ENCODE data around the gene HAPLN1.
A peak's percentile ranks its signal among the peaks of the same experiment; 100 is the strongest.

HAPLN1 gene

DNA sequence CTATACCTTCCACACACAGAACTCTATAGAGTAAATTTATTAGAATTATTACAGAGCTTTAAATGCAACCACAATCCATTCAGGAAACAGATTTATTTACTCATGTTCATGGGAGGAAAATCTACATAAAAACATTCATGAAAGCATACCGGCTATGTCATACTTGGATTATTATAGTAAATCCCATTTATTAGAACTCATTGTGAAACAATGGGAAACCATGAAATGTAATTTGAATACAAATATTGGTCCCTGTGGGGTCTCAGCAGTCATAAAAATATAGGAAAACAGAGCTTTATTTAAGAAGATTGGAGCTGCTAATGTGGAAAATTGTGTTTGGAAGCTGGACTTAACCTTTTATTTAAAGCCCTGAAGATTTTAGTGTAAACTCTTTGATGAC, 80.7 kb downstream of the HAPLN1 start:
- no peak for DNase-seq (ENCODE audit: low read depth)
- no peaks in the 10 kb centered on the region for H3K9me3 ChIP-seq (ENCODE audit: control insufficient read depth, low read length)
- H3K27me3 ChIP-seq (replicated peaks; ENCODE audit: control insufficient read depth, insufficient read depth, low read length): no peaks in the 10 kb centered on the region
- peaks cover 8% of the 10 kb centered on the region for H3K4me1 ChIP-seq (ENCODE audit: control insufficient read depth, insufficient read depth, low read length)
- H3K9ac ChIP-seq (ENCODE audit: low read length): no peak overlapping the region
- H3K4me3 ChIP-seq (ENCODE audit: low read length): no peak overlapping the region
- H3K36me3 ChIP-seq (ENCODE audit: control insufficient read depth, insufficient read depth, low read length, severe bottlenecking): no peaks in the 10 kb centered on the region

DNA sequence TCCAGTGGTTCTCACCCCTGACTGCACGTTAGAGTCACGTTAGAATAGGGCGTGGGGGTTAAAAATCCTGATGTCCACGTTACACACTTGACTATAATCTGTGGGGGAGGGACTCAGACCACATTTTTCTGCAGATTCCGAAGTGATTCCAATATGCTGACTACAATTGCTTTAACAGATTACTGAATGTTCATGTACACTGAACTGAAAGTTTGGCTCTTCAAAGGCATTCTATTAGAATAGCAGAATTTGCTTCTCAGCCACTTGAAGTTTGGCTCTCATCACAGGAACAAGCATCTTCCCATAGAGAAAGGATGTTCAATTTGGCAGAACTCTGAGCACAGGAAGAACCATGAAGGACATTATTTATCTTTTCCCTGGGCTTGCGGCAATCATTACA, 84.5 kb downstream of the HAPLN1 start:
- Histone ChIP-seq H3K4me1 (ENCODE audit: control insufficient read depth, insufficient read depth, low read length) (peaks cover 12% of the 10 kb centered on the region), H3K36me3 (ENCODE audit: control insufficient read depth, insufficient read depth, low read length, severe bottlenecking) (no peaks in the 10 kb centered on the region), H3K9ac (ENCODE audit: low read length) (no peak overlapping the region), H3K27me3 (replicated peaks; ENCODE audit: control insufficient read depth, insufficient read depth, low read length) (no peaks in the 10 kb centered on the region), H3K4me3 (ENCODE audit: low read length) (peak overlapping the region; percentile 10), H3K9me3 (ENCODE audit: control insufficient read depth, low read length) (no peaks in the 10 kb centered on the region)
- DNase-seq (ENCODE audit: low read depth): peak; percentile 12

DNA sequence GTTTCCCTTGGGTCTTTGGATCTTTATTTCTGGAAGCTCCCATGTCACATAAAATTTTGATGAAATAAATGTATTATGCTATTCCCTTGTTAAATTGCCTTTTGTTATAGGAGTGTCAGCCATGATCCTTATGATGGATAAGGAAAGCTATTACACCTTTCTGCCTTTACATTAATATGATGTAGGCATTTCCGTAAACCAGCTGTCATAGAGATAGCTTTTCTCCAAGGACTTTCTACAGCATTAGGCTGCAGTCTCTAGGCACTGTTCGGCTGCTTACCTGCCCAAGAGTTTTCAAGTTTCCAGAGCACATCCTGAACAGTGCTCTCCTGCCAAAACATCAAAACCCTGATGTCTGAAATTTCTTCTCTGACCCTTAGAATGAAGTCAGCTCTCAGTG, 87.4 kb downstream of the HAPLN1 start:
- Histone ChIP-seq H3K9me3 (ENCODE audit: control insufficient read depth, low read length) (no peaks in the 10 kb centered on the region), H3K9ac (ENCODE audit: low read length) (no peak overlapping the region), H3K27me3 (replicated peaks; ENCODE audit: control insufficient read depth, insufficient read depth, low read length) (no peaks in the 10 kb centered on the region), H3K36me3 (ENCODE audit: control insufficient read depth, insufficient read depth, low read length, severe bottlenecking) (no peaks in the 10 kb centered on the region), H3K4me1 (ENCODE audit: control insufficient read depth, insufficient read depth, low read length) (peaks cover 23% of the 10 kb centered on the region), H3K4me3 (ENCODE audit: low read length) (no peak overlapping the region)
- no peak for DNase-seq (ENCODE audit: low read depth)

DNA sequence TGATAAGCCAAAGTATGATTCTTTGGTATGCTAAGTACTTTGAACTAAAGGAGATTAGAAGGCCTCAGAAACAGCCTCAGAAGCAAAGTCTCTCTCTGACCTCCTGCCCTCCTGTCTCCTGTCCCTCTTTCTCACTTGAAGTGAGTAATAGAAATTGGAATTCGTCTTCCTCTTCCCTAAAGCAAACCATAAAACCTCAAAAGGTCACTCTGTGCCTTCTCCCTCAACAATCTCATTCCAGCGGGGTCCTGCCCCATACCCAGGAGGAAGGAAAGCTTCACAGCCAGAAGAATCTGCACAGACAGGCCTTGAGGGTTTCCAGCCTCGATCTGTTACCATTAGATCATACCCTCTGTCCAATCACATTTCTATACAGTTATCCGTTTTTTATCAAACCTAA, 87.8 kb downstream of the HAPLN1 start:
- Histone ChIP-seq H3K36me3 (ENCODE audit: control insufficient read depth, insufficient read depth, low read length, severe bottlenecking) (no peaks in the 10 kb centered on the region), H3K27me3 (replicated peaks; ENCODE audit: control insufficient read depth, insufficient read depth, low read length) (no peaks in the 10 kb centered on the region), H3K4me1 (ENCODE audit: control insufficient read depth, insufficient read depth, low read length) (peaks cover 25% of the 10 kb centered on the region), H3K4me3 (ENCODE audit: low read length) (no peak overlapping the region), H3K9ac (ENCODE audit: low read length) (no peak overlapping the region), H3K9me3 (ENCODE audit: control insufficient read depth, low read length) (no peaks in the 10 kb centered on the region)
- peak; percentile 58 for DNase-seq (ENCODE audit: low read depth)

DNA sequence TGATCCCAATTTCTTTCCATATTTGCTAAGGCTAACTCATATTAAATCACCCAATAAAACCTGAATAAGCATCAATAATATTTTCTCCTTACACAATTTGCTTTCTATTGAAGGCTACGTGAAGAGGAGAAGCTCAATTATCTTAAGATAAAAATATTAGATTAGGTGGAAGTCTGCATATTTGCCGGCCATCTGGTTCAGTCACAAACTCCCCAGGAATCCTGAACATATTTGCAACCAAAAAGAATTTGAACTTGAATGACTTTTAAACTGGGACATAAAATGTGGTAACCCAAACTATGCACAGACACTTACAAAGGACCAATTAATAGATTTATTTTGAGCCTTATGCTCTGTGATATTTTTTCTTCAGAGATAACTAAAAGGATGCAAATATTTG, 92.3 kb downstream of the HAPLN1 start:
- H3K27me3 ChIP-seq (replicated peaks; ENCODE audit: control insufficient read depth, insufficient read depth, low read length): peaks cover 15% of the 10 kb centered on the region
- peaks cover 18% of the 10 kb centered on the region for H3K4me1 ChIP-seq (ENCODE audit: control insufficient read depth, insufficient read depth, low read length)
- peaks cover 4% of the 10 kb centered on the region for H3K9me3 ChIP-seq (ENCODE audit: control insufficient read depth, low read length)
- no peak overlapping the region for H3K4me3 ChIP-seq (ENCODE audit: low read length)
- H3K9ac ChIP-seq (ENCODE audit: low read length): no peak overlapping the region
- peak; percentile 34 for DNase-seq (ENCODE audit: low read depth)
- H3K36me3 ChIP-seq (ENCODE audit: control insufficient read depth, insufficient read depth, low read length, severe bottlenecking): no peaks in the 10 kb centered on the region

DNA sequence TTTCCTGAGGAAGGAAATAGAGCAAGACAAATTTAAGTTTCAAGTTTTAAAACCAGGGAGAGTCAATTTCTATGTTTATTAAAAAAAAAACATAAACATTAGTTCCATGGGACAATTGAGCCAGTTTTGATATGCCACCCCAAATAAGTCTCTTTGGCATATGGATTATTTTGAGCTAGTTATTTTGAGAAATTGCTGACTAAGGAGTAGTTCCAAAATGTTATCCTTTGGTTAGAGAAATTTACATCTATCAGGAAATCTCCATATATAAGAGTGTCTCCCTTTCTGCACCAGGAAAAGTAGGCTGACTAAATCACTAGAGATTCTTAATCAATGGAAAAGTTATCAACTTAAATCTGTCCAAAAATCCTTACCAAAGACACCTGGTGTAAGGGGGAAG, 105.8 kb downstream of the HAPLN1 start:
- peaks cover 5% of the 10 kb centered on the region for H3K27me3 ChIP-seq (replicated peaks; ENCODE audit: control insufficient read depth, insufficient read depth, low read length)

DNA sequence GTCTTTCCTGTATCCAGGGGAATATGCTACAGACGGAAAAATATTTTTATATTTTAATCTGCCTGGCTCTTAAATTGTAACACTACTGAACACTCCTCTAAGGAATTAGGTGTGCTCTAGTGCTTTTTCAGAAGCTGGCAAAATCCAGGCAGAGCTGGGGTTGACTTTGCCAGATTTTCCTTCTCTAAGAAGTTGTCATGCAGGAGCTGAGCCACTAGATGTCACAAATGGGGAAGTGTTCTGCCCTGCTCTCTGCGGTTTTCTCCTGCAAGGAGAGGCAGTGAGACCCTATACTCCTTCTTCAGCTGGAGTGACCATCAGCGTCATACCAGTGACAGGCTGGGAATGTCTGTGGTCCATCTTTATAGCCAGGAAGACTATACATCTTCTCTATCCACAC, 112.5 kb downstream of the HAPLN1 start:
- H3K4me3 ChIP-seq (ENCODE audit: low read length): no peak overlapping the region
- peak; percentile 73 for DNase-seq (ENCODE audit: low read depth)
- H3K4me1 ChIP-seq (ENCODE audit: control insufficient read depth, insufficient read depth, low read length): peaks cover 6% of the 10 kb centered on the region
- no peaks in the 10 kb centered on the region for H3K36me3 ChIP-seq (ENCODE audit: control insufficient read depth, insufficient read depth, low read length, severe bottlenecking)
- H3K9me3 ChIP-seq (ENCODE audit: control insufficient read depth, low read length): peaks cover 4% of the 10 kb centered on the region
- H3K27me3 ChIP-seq (replicated peaks; ENCODE audit: control insufficient read depth, insufficient read depth, low read length): peaks cover 5% of the 10 kb centered on the region
- H3K9ac ChIP-seq (ENCODE audit: low read length): no peak overlapping the region

More for the DNA sequence above, 105.8 kb downstream of the HAPLN1 start:
- Histone ChIP-seq H3K36me3 (ENCODE audit: control insufficient read depth, insufficient read depth, low read length, severe bottlenecking) (no peaks in the 10 kb centered on the region), H3K4me3 (ENCODE audit: low read length) (peak overlapping the region; percentile 29), H3K4me1 (ENCODE audit: control insufficient read depth, insufficient read depth, low read length) (no peaks in the 10 kb centered on the region), H3K9me3 (ENCODE audit: control insufficient read depth, low read length) (peaks cover 32% of the 10 kb centered on the region), H3K9ac (ENCODE audit: low read length) (no peak overlapping the region)
- DNase-seq (ENCODE audit: low read depth): no peak

DNA sequence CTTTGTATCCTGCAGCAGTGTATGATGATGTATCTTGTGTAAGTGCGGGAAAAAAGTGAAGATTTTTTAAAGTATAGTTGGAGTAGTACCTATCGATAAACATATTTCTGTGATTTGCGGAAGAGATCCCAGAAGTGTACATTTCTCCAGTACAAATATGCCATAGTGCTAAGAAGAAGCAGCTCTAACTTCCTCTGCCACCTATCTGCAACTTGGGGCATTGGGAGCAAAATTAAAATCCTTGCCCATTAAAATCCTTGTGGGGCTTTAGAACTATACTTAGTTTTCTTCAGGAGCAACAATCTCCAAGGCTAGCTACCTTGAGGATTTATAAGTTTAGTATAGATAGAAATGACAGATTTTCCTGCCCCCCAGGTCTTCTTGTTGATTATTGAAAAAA, 125.4 kb downstream of the HAPLN1 start:
- no peak overlapping the region for H3K4me3 ChIP-seq (ENCODE audit: low read length)
- no peaks in the 10 kb centered on the region for H3K4me1 ChIP-seq (ENCODE audit: control insufficient read depth, insufficient read depth, low read length)
- no peaks in the 10 kb centered on the region for H3K36me3 ChIP-seq (ENCODE audit: control insufficient read depth, insufficient read depth, low read length, severe bottlenecking)
- no peaks in the 10 kb centered on the region for H3K27me3 ChIP-seq (replicated peaks; ENCODE audit: control insufficient read depth, insufficient read depth, low read length)
- DNase-seq (ENCODE audit: low read depth): peak; percentile 17
- H3K9me3 ChIP-seq (ENCODE audit: control insufficient read depth, low read length): no peaks in the 10 kb centered on the region
- H3K9ac ChIP-seq (ENCODE audit: low read length): no peak overlapping the region

DNA sequence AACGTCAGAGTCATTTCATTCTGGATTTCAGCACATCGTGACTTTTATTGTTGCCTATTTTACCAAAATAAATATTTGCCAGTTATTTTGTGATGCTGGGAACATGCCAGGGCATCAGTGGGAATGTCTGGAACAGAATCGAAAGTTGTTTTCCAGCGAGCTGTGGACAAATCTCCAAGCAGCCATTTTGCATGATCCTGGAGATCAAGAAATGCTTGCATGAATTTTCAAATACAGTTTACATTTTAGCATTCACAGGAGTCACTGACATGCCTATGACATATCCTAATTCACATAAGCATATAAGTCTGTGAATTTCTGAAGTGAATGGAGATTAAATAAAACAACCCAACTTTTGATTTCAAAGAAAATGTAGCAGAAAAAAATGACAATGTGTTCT, 129.7 kb downstream of the HAPLN1 start:
- H3K27me3 ChIP-seq (replicated peaks; ENCODE audit: control insufficient read depth, insufficient read depth, low read length): no peaks in the 10 kb centered on the region
- H3K9me3 ChIP-seq (ENCODE audit: control insufficient read depth, low read length): no peaks in the 10 kb centered on the region
- H3K4me1 ChIP-seq (ENCODE audit: control insufficient read depth, insufficient read depth, low read length): peaks cover 14% of the 10 kb centered on the region
- DNase-seq (ENCODE audit: low read depth): no peak
- H3K36me3 ChIP-seq (ENCODE audit: control insufficient read depth, insufficient read depth, low read length, severe bottlenecking): no peaks in the 10 kb centered on the region
- no peak overlapping the region for H3K9ac ChIP-seq (ENCODE audit: low read length)
- no peak overlapping the region for H3K4me3 ChIP-seq (ENCODE audit: low read length)

DNA sequence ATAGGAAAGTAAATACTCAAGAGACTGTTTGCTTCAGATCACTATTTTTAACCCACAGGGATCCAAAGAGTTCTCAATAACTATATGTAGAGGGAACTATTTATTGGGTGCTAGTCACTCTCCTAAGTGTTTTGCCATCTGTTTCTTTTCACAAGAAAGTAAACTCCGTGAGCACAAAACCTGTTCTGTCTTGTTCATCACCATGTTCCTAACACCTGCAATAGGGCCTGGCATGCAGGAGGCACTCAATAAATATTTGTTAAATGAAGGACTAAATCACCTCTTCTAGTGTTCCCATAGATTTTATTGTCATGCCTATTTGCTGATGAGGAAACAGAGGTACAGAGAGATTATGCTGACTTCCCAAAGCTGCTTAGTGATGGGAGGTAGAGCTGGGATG, 130.9 kb downstream of the HAPLN1 start:
- Histone ChIP-seq H3K4me1 (ENCODE audit: control insufficient read depth, insufficient read depth, low read length) (peaks cover 21% of the 10 kb centered on the region), H3K36me3 (ENCODE audit: control insufficient read depth, insufficient read depth, low read length, severe bottlenecking) (no peaks in the 10 kb centered on the region), H3K9me3 (ENCODE audit: control insufficient read depth, low read length) (no peaks in the 10 kb centered on the region), H3K27me3 (replicated peaks; ENCODE audit: control insufficient read depth, insufficient read depth, low read length) (no peaks in the 10 kb centered on the region), H3K4me3 (ENCODE audit: low read length) (no peak overlapping the region), H3K9ac (ENCODE audit: low read length) (no peak overlapping the region)
- DNase-seq (ENCODE audit: low read depth): no peak

All from adipocyte (in vitro differentiated cells).